ENCODE results near the gene ZBTB7B.
"Not testable (repeated sequence)": the region's sequence is repeated elsewhere in the genome, so short reads cannot be mapped to it uniquely, and the experiment has no call there.

ZBTB7B gene

GRCh38 chr1:154969246-154969645 lies 33.4 kb upstream of the ZBTB7B start:
- DNase-seq: no peak

DNA sequence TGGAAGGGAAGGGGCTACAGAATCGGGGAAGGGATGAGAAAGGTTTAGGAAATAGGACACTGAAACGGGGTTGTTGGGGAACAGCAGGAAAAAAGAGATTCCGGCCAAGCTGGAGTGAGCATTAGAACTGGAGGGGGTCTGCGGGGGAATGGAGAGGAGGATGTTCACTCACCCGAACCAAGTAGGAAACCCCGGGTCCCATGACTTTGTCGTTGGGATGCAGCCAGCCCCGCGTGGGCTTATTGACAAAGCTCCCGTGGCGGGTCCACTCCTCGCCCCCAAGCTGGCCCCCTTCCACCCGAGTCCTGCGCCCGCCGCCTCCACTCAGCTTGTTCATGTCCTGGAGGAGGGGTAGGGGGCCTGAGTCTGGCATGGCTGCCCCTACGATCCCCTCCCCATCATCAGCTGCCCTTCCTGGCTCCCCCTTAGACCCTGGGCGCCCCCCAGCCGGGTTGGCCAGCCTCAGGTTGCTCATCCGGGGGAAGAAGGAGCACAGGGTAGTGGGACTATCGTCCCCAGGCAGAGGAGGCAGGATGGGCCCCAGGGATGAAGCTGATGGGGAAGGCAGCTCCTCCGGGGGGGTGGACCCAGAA lies 32.6 kb upstream of the ZBTB7B start:
- DNase-seq: no peak

- DNase-seq: no peak
Measured at GRCh38 chr1:154970631-154971340, 31.8 kb upstream of the ZBTB7B start, which contains the start of gene SHC1. SHC1 (minus strand) TSS chr1:154970747; CDS start chr1:154970526, 221 bp downstream.

GRCh38 chr1:154971341-154971998 lies 31.1 kb upstream of the ZBTB7B start:
- DNase-seq: no peak

GRCh38 chr1:154972213-154972516 lies 30.4 kb upstream of the ZBTB7B start:
- DNase-seq: no peak

GRCh38 chr1:154972517-154973343 lies 29.9 kb upstream of the ZBTB7B start:
- no peak for DNase-seq

DNA sequence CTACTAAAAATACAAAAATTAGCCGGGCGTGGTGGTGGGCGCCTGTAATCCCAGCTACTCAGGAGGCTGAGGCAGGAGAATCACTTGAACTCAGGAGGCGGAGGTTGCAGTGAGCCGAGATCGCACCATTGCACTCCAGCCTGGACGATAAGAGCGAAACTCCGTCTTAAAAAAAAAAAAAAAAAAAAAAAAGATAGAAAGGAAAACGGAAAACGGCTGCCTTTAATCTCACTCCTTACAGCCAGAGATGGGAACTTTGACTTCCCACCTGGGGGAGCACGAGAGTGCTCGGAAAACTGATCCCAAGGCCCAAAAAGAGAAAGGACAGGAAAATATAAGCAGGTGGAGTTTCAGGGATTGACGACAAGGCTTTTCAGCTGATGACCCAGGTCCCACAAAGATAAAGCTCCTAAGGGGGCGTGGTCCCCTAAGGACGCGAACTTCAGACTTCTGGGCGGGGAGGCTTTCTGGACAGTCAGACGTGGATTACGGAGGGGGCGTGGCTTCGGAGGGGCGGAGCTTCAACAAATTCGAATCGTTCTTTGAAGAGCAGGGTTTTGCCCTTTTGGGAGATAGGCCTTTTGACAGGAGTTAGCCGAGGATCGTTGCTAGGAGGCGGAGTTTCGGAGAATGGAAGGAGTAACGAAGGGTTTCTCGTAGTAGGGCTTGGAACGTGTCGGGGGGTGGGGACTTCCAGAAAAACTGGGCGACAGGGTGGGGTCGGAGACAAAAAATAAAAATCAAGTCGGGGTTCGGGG lies 29.1 kb upstream of the ZBTB7B start:
- DNase-seq: peak; percentile 90

DNA sequence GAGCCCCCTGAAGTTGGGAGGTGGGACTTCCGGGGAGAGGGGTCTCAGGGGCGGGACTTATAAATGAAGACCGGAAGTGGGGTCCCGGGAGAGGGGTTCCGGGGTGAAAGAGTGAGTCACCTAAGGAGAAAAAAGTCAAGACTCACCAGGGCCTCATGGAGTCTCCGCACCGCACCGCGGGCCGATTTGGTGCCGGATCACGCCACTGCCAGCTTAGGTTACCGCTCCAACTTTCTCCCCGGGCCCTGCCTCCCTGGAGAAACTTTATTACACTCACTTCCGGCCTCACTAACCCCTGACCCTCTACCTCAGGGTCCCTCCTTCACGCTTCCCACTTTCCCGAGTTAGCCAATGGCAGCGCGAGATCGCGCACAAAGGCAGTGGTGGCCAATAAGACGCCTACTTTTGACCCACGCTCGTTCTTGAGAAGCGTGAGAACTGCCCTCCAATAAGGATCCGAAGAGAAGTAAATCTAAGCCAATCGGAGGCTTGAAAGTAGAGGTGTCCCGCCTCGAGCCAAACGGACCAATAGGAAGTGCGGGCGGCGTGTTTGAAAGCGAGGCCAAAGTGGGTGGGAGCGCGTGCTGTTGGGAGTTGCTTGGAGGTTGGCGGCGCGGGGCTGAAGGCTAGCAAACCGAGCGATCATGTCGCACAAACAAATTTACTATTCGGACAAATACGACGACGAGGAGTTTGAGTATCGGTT lies 28.3 kb upstream of the ZBTB7B start, which contains the start of gene CKS1B:
CKS1B (plus strand) TSS at position 580 of the 706 bp plus-strand sequence; CDS start at position 645, 65 bp downstream.
- DNase-seq: peak; percentile 100

DNA sequence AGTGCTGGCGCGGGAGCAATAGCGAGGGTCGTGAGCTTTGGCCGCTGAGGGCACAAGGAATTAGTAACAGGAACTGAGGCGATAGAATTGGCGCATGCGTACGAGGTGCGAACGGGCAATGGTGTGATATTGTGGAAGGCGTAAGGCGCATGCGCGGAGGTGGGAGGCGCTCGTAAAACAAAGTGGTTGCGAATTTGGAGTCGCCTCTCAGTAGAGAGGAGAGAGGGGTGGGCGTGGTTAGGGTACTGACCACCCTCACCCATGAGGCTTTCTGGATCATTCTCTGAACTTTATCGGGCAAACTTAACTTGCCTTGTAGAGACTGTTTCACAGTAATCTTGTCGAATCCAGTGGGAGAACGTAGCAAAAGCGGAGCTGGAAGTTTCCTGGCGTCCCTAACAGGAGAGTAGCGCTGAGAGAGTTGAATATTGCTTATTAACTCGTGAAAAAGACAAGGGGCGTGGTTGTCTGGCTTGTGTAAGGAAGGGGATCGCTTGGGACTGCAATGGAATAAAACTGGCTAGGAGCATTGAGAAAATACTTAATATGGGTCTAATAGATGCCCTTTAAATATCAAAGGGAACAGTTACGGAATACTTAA lies 27.7 kb upstream of the ZBTB7B start:
- peak; percentile 96 for DNase-seq

GRCh38 chr1:154975409-154976059 lies 27.1 kb upstream of the ZBTB7B start:
- no peak for DNase-seq

DNA sequence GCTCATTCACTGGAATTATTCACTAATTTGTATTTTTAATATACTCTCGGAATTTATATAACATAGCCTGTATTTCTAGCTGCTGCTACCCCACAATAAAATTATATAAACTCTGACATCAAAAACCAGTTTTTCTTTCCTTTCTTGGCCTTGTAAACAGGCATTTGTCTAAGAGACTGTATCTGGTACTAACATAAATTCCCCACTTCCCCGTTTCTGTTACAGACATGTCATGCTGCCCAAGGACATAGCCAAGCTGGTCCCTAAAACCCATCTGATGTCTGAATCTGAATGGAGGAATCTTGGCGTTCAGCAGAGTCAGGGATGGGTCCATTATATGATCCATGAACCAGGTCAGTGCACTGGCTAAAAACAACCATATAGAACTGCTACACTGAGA lies 24.8 kb upstream of the ZBTB7B start:
- not testable (repeated sequence) for DNase-seq

DNA sequence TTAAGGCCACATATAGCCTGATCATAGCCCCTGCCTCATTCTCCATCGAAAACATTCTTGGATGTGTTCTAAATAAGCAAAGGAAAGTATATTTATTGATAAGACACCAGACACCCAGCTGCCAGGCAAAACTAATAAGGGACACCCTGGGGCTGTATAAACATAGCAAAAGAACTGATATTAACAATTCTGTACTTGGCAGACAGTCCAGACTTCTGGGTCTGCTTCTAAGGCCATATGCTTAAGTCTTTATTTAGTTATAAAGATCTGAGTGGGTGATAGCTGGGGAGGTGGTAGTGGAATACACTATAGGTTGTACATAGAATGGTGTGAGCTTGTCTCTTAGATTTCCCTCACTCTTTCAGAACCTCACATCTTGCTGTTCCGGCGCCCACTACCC lies 24.2 kb upstream of the ZBTB7B start:
- DNase-seq: no peak

DNA sequence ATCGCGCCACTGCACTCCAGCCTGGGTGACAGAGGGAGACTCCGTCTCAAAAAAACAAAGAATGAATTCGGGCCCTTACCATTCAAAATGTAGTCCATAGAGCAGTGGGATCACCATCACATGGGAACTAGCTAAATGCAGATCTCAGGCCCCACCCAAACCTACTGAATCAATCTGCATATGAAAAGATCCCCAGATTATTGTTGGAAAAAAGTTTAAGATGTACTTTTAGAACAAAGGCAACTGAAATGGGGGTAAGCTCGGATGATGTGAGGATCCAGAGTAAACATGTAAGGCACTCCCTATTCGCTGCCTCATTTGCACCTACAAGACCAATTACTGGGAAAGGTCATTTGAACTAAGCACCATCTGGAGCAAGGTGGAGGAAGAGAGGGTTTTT lies 20.3 kb upstream of the ZBTB7B start:
- DNase-seq: no peak

- peak; percentile 100 for DNase-seq
Measured at GRCh38 chr1:154982897-154983648, 19.5 kb upstream of the ZBTB7B start, which contains the start of gene FLAD1. FLAD1 (plus strand) TSS chr1:154983344; CDS start chr1:154983695, 351 bp downstream.

- DNase-seq: no peak
Measured at GRCh38 chr1:154983776-154984466, 18.7 kb upstream of the ZBTB7B start.

DNA sequence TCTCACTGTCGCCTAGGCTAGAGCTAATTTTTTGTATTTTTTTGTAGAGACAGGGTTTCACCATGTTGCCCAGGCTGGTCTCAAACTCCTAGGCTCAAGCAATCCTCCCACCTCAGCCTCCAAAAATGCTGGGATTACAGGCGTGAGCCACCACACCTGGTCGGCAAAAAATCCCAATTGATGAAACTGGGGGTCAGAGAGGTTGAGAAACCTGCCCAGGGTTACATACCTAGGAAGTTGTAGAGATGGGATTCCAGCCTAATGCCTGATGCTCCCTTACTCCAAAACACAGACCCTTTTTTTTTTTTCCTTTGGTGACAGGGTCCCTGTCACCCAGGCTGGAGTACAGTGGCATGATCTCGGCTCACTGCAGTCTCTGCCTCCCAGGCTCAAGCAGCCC lies 15.9 kb upstream of the ZBTB7B start:
- not testable (repeated sequence) for DNase-seq

GRCh38 chr1:154987326-154987725 lies 15.3 kb upstream of the ZBTB7B start:
- DNase-seq: no peak

DNA sequence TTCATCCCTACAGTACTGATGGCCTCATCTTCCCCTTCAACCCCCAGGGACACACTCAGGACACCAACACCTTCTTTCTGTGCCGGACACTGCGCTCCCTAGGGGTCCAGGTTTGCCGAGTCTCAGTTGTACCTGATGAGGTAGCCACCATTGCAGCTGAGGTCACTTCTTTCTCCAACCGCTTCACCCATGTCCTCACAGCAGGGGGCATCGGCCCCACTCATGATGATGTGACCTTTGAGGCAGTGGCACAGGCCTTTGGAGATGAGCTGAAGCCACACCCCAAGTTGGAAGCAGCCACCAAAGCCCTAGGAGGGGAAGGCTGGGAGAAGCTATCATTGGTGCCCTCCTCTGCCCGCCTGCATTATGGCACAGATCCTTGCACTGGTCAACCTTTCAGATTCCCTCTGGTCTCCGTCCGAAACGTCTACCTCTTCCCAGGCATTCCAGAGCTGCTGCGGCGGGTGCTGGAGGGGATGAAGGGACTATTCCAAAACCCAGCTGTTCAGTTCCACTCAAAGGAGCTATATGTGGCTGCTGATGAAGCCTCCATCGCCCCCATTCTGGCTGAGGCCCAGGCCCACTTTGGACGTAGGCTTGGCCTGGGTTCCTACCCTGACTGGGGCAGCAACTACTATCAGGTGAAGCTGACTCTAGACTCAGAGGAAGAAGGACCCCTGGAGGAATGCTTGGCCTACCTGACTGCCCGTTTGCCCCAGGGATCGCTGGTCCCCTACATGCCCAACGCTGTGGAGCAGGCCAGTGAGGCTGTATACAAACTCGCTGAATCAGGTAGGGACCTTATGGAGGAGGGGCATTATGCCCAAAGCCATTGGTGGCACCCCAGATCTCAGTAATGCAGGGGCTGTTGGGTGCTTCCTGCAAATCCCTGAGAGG lies 14.3 kb upstream of the ZBTB7B start:
- no peak for DNase-seq

Data from NCI-H1092 (cell line).